ENCODE measurements around the gene EP300.
A peak's percentile ranks its signal among the peaks of the same experiment; 100 is the strongest.

The EP300 gene

GRCh38 chr22:41215409-41215808 is 123.0 kb downstream of the EP300 start:
- DNase-seq: no peak

GRCh38 chr22:41215926-41216325 is 123.5 kb downstream of the EP300 start:
- no peak for DNase-seq

GRCh38 chr22:41216984-41217383 is 124.6 kb downstream of the EP300 start:
- no peak for DNase-seq

- peak; percentile 28 for DNase-seq
These were observed 125.3 kb downstream of the EP300 start for GRCh38 chr22:41217553-41218157.

DNA sequence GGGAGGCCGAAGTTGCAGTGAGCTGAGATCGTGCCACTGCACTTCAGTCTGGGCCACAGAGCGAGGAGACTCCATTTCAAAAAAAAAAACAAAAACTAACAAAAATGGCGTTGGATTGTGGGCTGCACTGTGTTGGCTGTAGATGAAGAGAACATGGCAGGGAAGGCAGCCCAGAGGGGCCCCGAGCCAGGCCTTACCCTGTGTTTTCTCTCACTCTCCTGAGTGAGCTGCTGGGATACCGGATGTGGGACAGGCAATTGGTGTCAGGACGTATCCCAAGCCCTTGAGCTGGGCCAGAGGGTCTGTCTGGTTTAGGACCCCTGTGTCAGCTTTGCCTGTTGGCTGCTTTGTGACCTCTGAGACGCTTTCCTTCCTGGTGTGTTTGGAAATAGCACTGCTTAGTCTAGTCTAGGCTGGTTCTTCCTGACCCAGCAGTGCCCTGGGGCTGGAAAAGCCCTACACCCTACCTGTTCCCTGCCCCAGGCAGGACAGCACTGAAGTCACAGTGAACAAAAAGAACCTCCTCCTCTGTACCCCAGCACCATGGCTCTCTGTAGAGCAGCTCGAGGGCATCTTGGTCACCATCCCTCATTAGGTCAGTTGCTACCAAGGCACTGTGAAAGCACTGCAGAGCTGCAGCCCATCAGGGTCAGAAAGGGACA is 130.6 kb downstream of the EP300 start:
- DNase-seq: no peak

GRCh38 chr22:41223535-41223934 is 131.1 kb downstream of the EP300 start:
- DNase-seq: no peak

DNA sequence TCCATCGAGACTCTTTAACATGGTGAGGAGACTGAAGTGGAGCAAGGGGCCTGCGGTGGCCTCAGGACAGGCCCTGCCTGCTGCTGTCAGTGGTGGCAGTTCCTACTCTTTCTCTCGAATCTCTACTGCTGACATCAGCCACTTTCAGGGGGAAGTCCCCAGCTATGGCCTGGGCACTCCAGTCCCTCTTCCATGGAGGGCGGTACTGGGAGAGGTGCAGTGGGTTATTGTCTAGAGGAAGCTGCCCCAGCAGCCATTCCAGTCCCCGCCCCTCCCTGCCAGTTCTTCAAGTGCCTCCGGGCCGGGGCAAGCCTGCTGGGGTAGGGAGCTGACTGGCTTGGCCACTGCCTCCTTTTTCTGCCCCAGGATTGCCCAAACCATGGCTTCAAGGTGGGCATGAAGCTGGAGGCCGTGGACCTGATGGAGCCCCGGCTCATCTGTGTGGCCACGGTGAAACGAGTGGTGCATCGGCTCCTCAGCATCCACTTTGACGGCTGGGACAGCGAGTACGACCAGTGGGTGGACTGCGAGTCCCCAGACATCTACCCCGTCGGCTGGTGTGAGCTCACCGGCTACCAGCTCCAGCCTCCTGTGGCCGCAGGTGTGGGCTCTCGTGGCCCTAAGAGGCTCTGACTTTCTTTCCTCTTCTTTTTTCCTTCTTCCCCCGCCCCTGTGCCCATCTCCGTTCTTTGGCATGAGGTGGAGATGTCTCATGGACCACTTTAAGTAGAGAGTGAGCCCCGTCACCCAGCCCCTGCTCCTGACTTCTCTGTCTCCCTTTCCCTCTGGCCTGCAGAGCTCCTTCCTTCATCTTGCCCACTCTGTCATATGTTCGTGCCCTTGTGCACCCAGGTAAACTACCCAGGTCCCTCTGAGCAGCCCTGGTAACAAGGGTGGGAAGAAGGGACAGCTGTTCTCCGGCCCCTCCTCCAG is 134.6 kb downstream of the EP300 start:
- no peak for DNase-seq

- no peak for DNase-seq
These were observed 136.8 kb downstream of the EP300 start for GRCh38 chr22:41229215-41229614.
